C4-2B (cell line): ENCODE measurements around the gene FAM181B.

Experiments
- CTCF ChIP-seq: fragments of 450-650 bp; conservative IDR thresholded peaks from 2 replicates; pipeline ENCODE4 v1.5.1; 2017; ENCODE audit warnings: mild to moderate bottlenecking
- ZFX ChIP-seq: fragments of 450-650 bp; IDR thresholded peaks from 2 replicates; pipeline ENCODE4 v1.6.1; 2017

DNA sequence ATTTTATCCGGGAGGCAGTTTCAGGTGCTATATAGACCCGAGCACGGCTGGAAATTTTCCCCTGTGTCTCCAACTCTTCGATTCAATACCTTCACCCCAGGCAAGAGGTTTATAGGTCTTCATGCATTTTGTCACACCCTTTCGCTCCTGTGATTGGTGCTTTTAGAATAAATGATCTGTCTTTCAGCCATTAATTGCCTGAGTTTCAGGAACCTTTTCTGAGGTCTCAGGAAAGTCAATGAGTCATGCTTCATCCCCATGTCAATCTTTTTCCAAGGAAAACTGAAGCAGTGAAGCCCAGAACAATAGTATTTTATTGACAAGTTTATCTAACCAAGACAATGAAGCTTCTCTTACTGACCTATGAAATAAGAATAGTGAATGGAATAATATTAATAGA lies 29.9 kb downstream of the FAM181B start:
- TF ChIP-seq CTCF = no peak
- no peak for TF ChIP-seq ZFX
